Dedifferentiated amniotic fluid mesenchymal stem cell (primary cell): ENCODE results near the gene RXFP4.
"Not testable (repeated sequence)": the region's sequence is repeated elsewhere in the genome, so short reads cannot be mapped to it uniquely, and the experiment has no call there.

Source experiments
- DNase-seq: peaks from one replicate; pipeline ENCODE4 v3.0.0-alpha.2; 2016; ENCODE audit errors: extremely low spot score

The RXFP4 gene

DNA sequence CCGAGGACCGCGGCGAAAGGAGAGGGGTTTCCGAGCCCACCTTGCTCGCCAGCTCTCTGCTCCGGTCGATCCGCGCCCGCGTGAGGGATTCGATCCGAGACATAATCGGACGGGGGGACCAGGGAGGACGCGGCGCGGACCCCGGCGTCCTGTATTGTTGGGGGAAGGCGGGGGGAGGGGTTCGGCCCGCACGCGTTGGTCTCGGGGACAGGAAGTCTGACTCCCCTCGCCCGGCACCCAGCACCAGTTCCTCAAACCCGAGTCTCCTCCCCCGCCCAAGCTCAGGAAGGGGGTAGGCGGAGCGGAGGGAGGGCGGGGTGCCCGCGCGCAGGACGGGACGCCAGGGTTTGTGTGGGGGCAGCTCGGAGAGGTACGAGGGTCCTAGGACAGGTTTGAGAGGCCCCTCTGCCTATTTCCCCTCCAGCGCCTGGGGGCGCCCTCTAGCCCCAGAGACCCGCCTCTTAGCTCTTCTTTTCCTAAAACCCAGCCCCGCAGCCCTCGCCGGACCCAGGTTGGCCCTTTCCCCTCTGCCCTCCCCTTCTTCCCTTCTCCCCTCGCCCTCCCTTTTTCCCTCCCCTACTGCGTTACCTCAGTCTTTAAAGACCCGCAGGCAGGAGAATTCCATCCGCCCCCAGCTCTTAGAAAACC, 37.0 kb downstream of the RXFP4 start, which contains the start of gene ARHGEF2:
TSS of gene ARHGEF2 (minus strand) at position 223 of the 648 bp plus-strand sequence. CDS start at position 103, 120 bp downstream.
- DNase-seq = no peak

DNA sequence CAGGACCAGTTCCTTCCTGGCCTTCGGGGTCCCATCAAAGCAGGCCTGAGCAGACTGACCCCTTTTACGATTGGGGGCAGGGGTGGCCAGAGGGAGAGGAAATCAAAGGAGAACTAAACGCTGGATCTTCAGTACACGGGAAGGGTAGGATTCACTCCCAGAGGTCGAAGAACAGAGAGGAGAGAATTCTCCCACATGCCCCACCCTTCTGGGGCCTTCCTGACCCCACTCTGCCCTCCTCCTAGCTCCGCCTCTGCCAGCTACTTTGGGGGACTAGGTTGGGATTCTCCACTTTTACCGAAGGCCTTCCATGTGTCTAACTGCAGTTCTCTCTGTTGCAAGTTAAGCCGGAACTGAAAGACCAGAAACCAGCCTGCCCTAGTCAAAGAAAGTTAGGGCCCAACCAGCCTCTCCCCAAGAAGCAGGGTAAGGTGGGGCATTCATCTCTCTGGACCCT, 37.6 kb downstream of the RXFP4 start:
- DNase-seq = peak; percentile 31

DNA sequence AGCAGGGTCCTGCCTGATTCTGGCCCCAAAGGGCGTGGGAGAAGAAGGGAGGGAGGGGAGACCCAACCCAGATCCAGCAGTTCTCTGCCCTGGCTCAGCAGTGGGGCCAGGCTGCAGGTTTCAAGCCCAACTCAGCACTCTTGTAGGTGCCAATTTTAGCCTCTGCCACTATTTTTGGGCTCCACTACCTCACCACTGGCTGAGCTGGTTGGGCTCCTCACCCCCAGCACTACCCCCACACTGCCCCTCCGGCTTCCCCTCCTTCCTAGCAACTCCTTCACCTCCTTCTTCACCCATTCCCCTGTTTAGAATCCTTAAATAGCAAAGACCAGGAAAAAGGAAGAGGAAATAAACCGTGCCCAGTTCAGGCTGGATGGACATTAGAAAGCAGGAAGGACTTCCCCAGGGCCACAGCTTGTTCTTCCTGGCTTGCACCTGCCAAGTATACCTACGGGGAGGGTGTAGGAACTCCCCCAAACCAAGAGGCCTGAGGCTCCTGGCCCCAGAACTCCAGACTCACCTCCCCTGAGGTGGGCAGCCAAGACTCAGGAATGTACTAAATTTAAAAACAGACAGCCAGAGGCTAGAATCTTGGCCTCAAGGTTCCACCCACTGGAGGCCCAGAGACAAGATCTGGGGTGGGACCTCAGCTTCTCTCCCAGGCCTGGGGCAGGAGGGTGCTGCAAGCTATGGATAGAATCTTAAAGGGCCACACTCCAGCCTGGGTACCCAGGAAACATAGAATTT, 38.3 kb downstream of the RXFP4 start:
- DNase-seq = no peak

DNA sequence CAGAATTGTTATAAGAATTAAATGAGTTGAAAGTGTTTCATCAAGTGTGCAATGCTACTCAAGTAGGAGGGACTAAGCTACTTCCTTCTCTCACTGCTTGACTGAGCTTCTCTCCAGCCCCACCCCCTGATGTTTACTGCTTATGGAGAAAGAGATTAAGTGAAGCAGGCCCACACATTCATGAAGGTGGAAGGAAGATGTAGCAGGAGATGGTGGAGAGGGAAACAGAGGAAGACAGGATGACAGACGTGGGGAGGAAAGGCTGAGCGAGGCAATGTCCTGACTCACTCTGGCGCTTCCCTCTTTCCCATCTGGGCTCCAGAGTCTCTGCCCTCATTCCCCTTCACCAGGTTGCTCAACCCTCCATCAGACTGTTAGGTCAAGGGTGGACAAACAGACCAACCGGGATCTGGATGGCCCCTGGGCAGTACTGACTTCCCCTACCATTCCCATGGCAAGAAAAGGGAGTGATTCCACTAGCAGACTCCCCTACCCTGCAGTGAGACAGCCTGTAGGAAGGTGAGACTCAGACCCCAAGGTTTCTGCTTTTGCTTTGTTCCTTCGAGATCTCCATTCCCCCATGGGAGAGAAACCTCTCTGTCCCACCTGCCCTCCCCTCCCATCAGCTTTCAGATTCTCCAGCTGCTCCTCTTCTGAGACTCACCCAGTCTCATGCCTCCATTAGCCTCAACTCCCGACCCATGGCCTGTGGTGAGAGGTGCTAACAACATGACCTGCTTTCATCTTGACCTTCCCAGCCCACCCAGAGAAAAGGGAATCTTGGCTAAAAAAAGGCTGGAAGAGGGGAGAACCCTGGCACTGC, 40.0 kb downstream of the RXFP4 start:
- peak; percentile 39 for DNase-seq

DNA sequence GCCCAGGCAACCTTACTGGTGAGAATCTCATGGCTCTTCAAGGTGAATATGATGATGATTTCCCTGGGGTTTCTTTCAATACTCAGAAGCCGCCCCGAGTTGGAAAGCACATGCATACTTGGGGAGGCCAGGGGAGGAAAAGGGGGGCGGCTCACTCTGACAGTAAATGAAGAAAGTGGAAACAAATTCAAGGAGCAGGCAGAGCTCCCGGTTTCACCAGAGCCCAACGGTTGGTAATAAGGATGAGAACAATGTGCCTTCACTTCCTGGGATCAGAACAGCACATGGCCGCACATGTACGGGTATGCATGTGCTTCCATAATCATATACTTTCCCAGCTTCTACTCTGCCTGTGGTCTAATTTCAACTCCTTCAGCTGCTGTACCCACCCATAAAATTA, 40.7 kb downstream of the RXFP4 start:
- no peak for DNase-seq

DNA sequence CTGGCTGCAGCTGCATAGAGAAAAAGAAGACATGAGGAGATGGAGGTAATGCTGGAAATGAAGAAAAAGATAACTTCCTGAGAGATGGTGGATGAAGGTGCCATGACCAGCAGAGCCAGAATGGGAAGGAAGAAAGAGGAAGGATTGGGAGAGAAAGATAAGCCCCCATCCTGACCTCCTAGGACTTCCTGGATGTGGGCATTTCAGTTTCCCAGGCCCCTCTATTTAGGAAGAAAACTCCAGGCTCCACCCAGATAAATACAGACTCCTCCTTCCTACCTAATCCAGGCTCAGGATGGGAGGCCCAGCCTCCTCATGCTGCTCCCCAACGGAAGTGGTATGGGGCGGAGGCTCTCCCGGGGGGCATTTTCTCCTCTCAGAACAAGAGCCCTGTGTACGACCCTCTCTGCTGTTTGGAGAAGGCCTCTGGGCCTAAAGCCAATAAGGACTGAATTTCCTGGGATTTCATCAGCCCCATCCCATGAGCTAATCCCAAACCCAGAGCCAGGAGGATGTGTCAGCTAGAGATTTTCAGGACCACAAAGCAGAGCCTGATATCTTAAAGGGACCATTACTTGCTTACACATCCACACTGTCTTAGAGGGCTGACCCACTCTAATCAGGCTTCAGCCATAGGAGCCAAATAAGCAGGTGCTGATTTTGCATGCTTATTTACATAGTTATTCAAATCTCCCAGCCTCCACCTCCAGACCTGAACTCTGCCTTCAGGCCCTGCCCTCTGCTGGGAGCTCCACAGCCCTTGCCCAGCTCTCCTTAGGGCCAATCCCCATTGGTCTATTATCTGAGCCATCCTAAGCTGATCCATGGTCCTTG, 42.0 kb downstream of the RXFP4 start:
- peak; percentile 99 for DNase-seq

DNA sequence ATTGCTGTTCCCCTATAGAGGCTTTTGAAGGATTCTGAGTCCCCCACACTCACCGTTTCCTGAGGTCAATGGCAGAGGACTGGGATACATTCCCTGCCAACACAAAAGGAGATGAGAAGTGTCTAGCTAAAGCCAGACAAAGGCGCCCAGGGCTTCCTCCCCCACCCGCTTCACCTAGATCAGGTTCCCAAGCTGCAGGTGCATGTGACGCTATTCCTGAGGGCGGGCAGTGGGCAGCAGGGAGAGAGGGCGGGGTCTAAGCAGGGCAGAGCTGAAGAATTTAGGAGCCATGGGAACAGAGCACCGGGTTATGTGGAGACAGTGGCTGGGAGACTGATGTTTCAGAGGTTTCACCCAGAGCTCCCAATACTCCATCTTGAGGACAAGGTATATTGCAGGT, 42.9 kb downstream of the RXFP4 start:
- no peak for DNase-seq

DNA sequence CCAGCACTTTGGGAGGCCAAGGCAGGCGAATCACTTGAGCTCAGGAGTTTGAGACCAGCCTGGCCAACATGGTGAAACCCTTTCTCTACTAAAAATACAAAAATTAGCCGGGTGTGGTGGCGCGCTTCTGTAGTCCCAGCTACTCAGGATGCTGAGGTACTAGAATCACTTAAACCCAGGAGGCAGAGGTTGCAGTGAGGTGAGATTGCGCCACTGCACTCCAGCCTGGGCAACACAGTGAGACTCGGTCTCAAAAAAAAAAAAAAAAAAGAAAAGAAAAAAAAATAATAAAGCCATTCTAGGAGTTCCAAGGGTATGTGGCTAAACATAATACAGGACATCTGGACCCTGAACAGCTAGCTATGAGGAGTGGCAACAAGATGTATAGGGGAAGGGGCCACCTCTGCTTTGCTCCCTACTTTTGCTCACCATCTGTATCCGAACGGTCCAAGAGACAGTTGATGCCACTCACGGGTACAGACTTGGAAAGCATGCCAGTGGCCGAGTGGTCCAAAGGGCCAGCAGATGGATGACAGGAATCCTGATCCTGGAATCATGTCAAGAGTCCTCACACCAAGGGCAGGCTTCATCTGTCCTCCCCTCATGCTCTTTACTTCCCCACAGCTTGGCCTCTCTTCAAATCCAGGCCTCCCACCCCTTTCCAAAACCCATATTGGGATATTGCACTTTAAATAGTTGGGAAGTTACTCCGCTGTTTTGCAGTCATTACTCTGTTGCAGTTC, 43.6 kb downstream of the RXFP4 start:
- not testable (repeated sequence) for DNase-seq

DNA sequence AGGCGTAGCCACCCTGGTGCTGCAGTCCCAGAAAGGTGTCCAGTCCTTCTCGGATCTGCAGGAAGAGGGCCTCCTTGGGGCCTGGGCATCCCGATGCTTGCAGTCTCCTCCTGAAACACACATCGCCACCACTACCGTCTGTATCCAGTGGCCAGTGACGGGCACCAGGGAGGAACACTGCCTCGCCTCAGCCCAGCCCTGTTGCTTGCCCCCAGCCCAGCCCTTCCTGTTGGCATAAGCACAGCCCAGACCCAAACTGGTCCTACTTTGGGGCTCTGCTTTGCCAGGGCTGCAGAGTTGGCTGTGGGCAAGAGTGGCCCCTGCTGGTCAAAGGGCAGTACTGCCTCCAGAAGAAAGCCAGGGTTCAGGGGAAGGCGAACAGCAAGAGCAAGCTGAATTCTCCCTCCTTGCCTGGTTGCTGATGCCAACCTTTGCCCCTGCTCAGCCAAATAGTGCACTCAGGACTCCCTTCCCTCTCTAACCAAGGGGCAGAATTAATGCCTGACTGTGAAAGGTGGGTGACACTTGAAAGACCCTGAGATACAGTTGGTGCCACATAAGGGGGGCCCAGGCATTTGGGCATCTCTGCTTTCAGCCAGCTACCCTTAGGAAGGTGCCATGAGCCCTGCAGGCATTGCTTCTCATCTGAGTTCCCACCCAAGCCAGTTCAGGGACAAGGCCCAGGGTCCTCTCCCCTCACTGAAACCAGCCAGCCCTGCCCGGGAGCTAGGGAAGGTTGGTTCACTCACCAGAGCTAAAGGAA, 48.0 kb downstream of the RXFP4 start:
- DNase-seq = peak; percentile 71

DNA sequence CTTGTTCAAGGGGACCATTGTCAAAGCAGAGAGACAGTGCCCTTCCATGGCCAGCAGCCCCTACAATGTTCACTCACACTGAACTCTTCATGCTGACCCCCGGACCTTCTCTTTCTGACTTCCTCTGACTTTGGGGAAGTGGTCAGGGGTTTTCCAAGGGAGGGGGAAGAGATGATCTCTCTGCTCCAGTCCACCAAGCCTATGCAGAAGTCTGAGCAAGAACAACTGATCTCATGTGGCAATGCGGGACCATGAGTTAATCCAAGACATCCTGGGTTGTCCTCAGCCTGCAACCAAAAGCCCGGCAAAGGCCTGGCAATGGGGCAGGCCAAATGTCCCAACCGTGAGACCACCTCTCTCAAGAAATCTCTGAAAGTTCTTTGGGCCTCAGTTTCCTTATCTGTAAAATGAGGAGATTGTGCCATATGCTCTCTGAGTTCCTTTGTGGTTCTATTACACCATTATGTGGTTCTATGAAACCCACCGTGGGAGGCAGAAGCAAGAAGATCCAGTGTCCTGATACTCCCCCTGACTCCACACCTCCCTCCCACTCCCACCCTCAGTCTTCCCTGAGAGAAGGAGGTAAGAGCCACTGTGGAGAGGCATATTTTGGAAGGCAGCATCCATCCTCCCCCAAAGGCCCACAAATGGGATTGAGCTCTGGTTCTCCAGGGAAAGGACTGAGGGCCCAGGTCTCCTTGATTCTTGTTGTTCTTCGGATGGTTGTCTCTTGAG, 48.7 kb downstream of the RXFP4 start:
- no peak for DNase-seq
